Measurements from ENCODE around the gene ARPC5.
A peak's percentile ranks its signal among the peaks of the same experiment; 100 is the strongest.

The ARPC5 gene

DNA sequence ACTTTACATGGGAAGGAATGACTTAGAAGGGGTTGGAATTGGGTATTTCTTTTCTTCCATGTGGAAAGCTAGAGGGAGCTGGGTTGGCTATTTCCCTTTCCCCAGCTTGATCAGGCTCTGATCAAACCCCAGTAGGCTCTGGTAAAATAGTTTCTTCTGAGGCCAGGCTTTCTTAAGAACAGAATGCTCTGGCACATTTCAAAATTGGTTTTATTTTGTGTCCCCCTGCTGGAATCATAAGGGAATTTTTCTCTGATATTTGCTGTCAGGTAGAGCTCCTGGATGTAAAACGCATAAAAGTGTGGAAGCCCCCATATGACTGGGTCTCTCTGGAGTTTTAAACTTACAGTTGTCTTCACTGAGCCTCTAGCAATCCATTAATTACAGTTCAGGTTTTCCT is 34.6 kb upstream of the ARPC5 start:
- DNase-seq (ENCODE audit: low spot score): no peak
- Histone ChIP-seq H3K9me3 (ENCODE audit: severe bottlenecking) (no peaks in the 10 kb centered on the region), H3K4me1 (ENCODE audit: insufficient read depth, poor library complexity, severe bottlenecking) (no peaks in the 10 kb centered on the region), H3K27me3 (ENCODE audit: insufficient read depth, poor library complexity, severe bottlenecking) (no peaks in the 10 kb centered on the region), H3K4me3 (ENCODE audit: severe bottlenecking) (no peak overlapping the region), H3K36me3 (ENCODE audit: low read depth) (no peaks in the 10 kb centered on the region), H3K27ac (ENCODE audit: poor library complexity, severe bottlenecking) (no peak overlapping the region)
- TF ChIP-seq, protein P1, sequence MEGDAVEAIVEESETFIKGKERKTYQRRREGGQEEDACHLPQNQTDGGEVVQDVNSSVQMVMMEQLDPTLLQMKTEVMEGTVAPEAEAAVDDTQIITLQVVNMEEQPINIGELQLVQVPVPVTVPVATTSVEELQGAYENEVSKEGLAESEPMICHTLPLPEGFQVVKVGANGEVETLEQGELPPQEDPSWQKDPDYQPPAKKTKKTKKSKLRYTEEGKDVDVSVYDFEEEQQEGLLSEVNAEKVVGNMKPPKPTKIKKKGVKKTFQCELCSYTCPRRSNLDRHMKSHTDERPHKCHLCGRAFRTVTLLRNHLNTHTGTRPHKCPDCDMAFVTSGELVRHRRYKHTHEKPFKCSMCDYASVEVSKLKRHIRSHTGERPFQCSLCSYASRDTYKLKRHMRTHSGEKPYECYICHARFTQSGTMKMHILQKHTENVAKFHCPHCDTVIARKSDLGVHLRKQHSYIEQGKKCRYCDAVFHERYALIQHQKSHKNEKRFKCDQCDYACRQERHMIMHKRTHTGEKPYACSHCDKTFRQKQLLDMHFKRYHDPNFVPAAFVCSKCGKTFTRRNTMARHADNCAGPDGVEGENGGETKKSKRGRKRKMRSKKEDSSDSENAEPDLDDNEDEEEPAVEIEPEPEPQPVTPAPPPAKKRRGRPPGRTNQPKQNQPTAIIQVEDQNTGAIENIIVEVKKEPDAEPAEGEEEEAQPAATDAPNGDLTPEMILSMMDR (IDR thresholded peaks at IDR 0.05; ENCODE audit: poor library complexity, severe bottlenecking): peak; percentile 11
- no peak for ATAC-seq (ENCODE audit: low read depth)

GRCh38 chr1:183656355-183656754 is 20.8 kb upstream of the ARPC5 start:
- Histone ChIP-seq H3K27ac (ENCODE audit: poor library complexity, severe bottlenecking) (no peak overlapping the region), H3K36me3 (ENCODE audit: low read depth) (no peaks in the 10 kb centered on the region), H3K4me3 (ENCODE audit: severe bottlenecking) (no peak overlapping the region), H3K4me1 (ENCODE audit: insufficient read depth, poor library complexity, severe bottlenecking) (peaks cover 3% of the 10 kb centered on the region), H3K27me3 (ENCODE audit: insufficient read depth, poor library complexity, severe bottlenecking) (no peaks in the 10 kb centered on the region), H3K9me3 (ENCODE audit: severe bottlenecking) (no peaks in the 10 kb centered on the region)
- no peak for DNase-seq (ENCODE audit: low spot score)
- ATAC-seq (ENCODE audit: low read depth): no peak
- TF ChIP-seq, protein P1 (IDR thresholded peaks at IDR 0.05; ENCODE audit: poor library complexity, severe bottlenecking): no peak

GRCh38 chr1:183655562-183656075 is 20.0 kb upstream of the ARPC5 start:
- peaks cover 3% of the 10 kb centered on the region for H3K4me1 ChIP-seq (ENCODE audit: insufficient read depth, poor library complexity, severe bottlenecking)

DNA sequence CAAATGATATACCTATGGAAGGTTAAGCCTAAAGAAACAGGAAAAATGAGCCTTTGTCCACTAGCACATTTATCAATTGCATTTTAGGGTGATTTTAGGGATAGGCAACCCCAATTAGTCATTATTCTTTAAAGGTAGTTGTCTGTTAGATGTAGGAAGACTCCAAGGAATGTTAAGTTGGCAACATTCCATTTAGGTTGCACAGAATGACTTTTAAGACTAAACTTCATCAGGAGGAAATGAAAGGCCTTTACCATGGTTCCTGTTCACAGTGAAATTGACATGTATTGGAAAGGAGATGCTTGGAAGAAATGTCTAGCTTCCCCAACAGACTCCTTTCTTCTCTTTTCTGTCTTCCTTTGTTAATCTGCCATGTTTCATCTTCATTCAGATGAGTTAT is 19.1 kb upstream of the ARPC5 start:
- Histone ChIP-seq H3K4me3 (ENCODE audit: severe bottlenecking) (no peak overlapping the region), H3K27me3 (ENCODE audit: insufficient read depth, poor library complexity, severe bottlenecking) (no peaks in the 10 kb centered on the region), H3K4me1 (ENCODE audit: insufficient read depth, poor library complexity, severe bottlenecking) (peaks cover 3% of the 10 kb centered on the region), H3K36me3 (ENCODE audit: low read depth) (no peaks in the 10 kb centered on the region), H3K9me3 (ENCODE audit: severe bottlenecking) (no peaks in the 10 kb centered on the region), H3K27ac (ENCODE audit: poor library complexity, severe bottlenecking) (no peak overlapping the region)
- ATAC-seq (ENCODE audit: low read depth) (no peak), DNase-seq (ENCODE audit: low spot score) (no peak)
- TF ChIP-seq, protein P1 (IDR thresholded peaks at IDR 0.05; ENCODE audit: poor library complexity, severe bottlenecking): no peak

More at GRCh38 chr1:183655562-183656075, 20.0 kb upstream of the ARPC5 start:
- Histone ChIP-seq H3K36me3 (ENCODE audit: low read depth) (no peaks in the 10 kb centered on the region), H3K27me3 (ENCODE audit: insufficient read depth, poor library complexity, severe bottlenecking) (no peaks in the 10 kb centered on the region), H3K9me3 (ENCODE audit: severe bottlenecking) (no peaks in the 10 kb centered on the region), H3K4me3 (ENCODE audit: severe bottlenecking) (no peak overlapping the region), H3K27ac (ENCODE audit: poor library complexity, severe bottlenecking) (no peak overlapping the region)
- TF ChIP-seq, protein P1 (IDR thresholded peaks at IDR 0.05; ENCODE audit: poor library complexity, severe bottlenecking): peak; percentile 97
- DNase-seq (ENCODE audit: low spot score) (no peak), ATAC-seq (ENCODE audit: low read depth) (peak; percentile 87)

GRCh38 chr1:183653876-183654451 is 18.4 kb upstream of the ARPC5 start:
- TF ChIP-seq, protein P1 (IDR thresholded peaks at IDR 0.05; ENCODE audit: poor library complexity, severe bottlenecking): no peak
- Histone ChIP-seq H3K4me3 (ENCODE audit: severe bottlenecking) (no peak overlapping the region), H3K27me3 (ENCODE audit: insufficient read depth, poor library complexity, severe bottlenecking) (no peaks in the 10 kb centered on the region), H3K4me1 (ENCODE audit: insufficient read depth, poor library complexity, severe bottlenecking) (peaks cover 3% of the 10 kb centered on the region), H3K36me3 (ENCODE audit: low read depth) (no peaks in the 10 kb centered on the region), H3K27ac (ENCODE audit: poor library complexity, severe bottlenecking) (no peak overlapping the region), H3K9me3 (ENCODE audit: severe bottlenecking) (no peaks in the 10 kb centered on the region)
- ATAC-seq (ENCODE audit: low read depth) (no peak), DNase-seq (ENCODE audit: low spot score) (no peak)

Measured in RWPE2 (cell line).